ENCODE data around the gene MRPL23.

MRPL23 gene

GRCh38 chr11:1921574-1922141 lies 25.5 kb upstream of the MRPL23 start:
- peak; percentile 62 for DNase-seq (ENCODE audit: low read depth)

- DNase-seq (ENCODE audit: low read depth): no peak
These were observed 24.6 kb upstream of the MRPL23 start for GRCh38 chr11:1922481-1923081.

- DNase-seq (ENCODE audit: low read depth): no peak
These were observed 23.8 kb upstream of the MRPL23 start for GRCh38 chr11:1923201-1923956.

GRCh38 chr11:1924181-1924580 lies 23.0 kb upstream of the MRPL23 start:
- no peak for DNase-seq (ENCODE audit: low read depth)

- no peak for DNase-seq (ENCODE audit: low read depth)
These were observed 22.3 kb upstream of the MRPL23 start for GRCh38 chr11:1924646-1925372.

GRCh38 chr11:1925373-1926155 lies 21.6 kb upstream of the MRPL23 start:
- DNase-seq (ENCODE audit: low read depth): no peak

- no peak for DNase-seq (ENCODE audit: low read depth)
These were observed 20.7 kb upstream of the MRPL23 start for GRCh38 chr11:1926156-1927025.

GRCh38 chr11:1927026-1927847 lies 19.9 kb upstream of the MRPL23 start:
- DNase-seq (ENCODE audit: low read depth): no peak

- no peak for DNase-seq (ENCODE audit: low read depth)
These were observed 19.2 kb upstream of the MRPL23 start for GRCh38 chr11:1927848-1928469.

- DNase-seq (ENCODE audit: low read depth): no peak
These were observed 18.7 kb upstream of the MRPL23 start for GRCh38 chr11:1928470-1928890.

- no peak for DNase-seq (ENCODE audit: low read depth)
These were observed 18.1 kb upstream of the MRPL23 start for GRCh38 chr11:1928891-1929541.

GRCh38 chr11:1929621-1930461 lies 17.3 kb upstream of the MRPL23 start:
- DNase-seq (ENCODE audit: low read depth): no peak

GRCh38 chr11:1930462-1930830 lies 16.7 kb upstream of the MRPL23 start:
- no peak for DNase-seq (ENCODE audit: low read depth)

GRCh38 chr11:1931341-1932104 lies 15.6 kb upstream of the MRPL23 start:
- peak; percentile 33 for DNase-seq (ENCODE audit: low read depth)

GRCh38 chr11:1932105-1932480 lies 15.0 kb upstream of the MRPL23 start:
- DNase-seq (ENCODE audit: low read depth): no peak

- DNase-seq (ENCODE audit: low read depth): no peak
These were observed 14.5 kb upstream of the MRPL23 start for GRCh38 chr11:1932681-1933080.

Data from fibroblast of the conjunctiva (primary cell).